Neutrophil (primary cell): ENCODE data around the gene CCL26.

Experiments
- H3K27ac ChIP-seq: fragments of 200-600 bp; sonication (generic); 2 replicates; pipeline ENCODE4 v1.5.1; 2016; ENCODE audit warnings: mild to moderate bottlenecking, moderate library complexity
- H3K27me3 ChIP-seq: fragments of 200-600 bp; sonication (generic); 2 replicates; pipeline ENCODE4 v1.6.0; 2016; ENCODE audit warnings: mild to moderate bottlenecking
- H3K36me3 ChIP-seq: fragments of 200-600 bp; sonication (generic); 2 replicates; pipeline ENCODE4 v1.5.1; 2017
- H3K4me1 ChIP-seq, 2 experiments: fragments of 200-600 bp in 1 of 2; sonication (generic) in 1 of 2; 1 replicate in 1 of 2; 2 replicates in 1 of 2; pipeline versions ENCODE4 v1.5.1 to v1.6.1; 2013 to 2016; ENCODE audit warnings: low read depth in 1 of 2, low read length in 1 of 2, mild to moderate bottlenecking in 1 of 2, moderate library complexity in 1 of 2; ENCODE audit not compliant: control insufficient read depth in 1 of 2, insufficient read depth in 1 of 2
- H3K4me3 ChIP-seq, 2 experiments: fragments of 200-600 bp in 1 of 2; sonication (generic) in 1 of 2; 1 replicate in 1 of 2; 2 replicates in 1 of 2; pipeline ENCODE4 v1.5.1; 2013 to 2016; ENCODE audit warnings: low read depth in 1 of 2, low read length in 1 of 2, mild to moderate bottlenecking in 1 of 2, moderate library complexity in 1 of 2
- H3K9me3 ChIP-seq: fragments of 200-600 bp; sonication (generic); 2 replicates; pipeline ENCODE4 v1.5.1; 2016
- CTCF ChIP-seq: fragments of 200-600 bp; sonication (generic); IDR thresholded peaks from 2 replicates; pipeline ENCODE4 v1.5.1; 2016; ENCODE audit warnings: antibody characterized with exemption

The CCL26 gene

DNA sequence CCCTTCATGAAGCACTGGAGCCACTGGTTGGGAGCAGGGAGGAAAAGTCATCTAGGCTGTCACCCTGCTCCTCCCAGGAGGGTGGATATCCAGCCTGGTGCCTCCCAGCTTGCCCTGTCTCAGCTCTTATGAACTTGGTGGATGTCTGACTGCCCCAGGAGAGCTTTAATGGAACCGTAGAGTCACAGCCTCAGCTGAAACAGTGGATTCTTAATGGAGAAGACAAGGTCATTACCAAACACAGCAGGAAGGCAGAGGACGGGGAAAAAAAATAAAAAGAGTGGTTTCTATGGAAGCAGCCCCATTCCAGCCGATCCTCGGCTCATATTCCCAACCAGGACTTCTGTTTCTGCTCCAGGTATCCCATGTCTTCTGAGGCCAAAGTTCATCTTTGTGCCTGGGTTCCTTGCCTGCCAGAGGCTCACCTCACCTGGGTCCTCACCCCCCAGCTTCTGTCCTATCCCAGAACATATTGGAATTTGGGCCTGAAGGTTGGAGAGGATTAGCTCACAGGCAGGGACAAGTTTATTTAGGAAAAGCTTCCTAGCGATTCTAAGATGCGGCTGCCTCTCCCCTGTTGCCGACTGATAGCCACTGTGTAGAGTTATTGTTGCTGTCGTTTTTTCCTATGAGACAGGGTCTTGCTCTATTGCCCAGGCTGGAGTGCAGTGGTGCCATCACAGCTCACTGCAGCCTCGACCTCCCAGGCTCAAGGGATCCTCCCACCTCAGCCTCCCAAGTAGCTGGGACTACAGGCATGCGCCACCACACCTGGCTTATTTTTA, 15.6 kb downstream of the CCL26 start:
- Histone ChIP-seq H3K27ac (no peak overlapping the region), H3K27me3 (no peaks in the 10 kb centered on the region), H3K4me1 (no peaks in the 10 kb centered on the region), H3K36me3 (no peaks in the 10 kb centered on the region), H3K4me3 (no peak overlapping the region), H3K9me3 (no peaks in the 10 kb centered on the region)
- no peak for TF ChIP-seq CTCF

DNA sequence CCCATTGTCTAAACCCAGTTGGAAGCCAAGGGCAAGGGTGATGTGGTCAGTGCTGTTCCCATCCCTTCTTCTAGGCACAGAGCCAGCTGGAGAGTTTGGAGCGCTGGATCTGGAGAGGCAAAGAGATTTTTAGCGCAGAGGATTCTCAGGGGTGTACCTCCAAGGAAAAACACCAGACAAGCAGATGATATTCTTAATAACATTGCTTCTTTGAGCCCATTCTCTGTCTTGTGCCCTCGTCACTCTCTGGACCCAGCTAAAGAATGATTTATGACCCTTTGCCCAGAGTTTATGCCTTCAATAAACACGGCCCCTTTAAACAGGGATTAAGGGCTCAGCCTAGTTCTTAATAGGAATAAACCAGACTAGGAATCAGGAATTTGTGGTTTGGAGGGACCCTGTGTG, 28.6 kb downstream of the CCL26 start:
- no peaks in the 10 kb centered on the region for H3K9me3 ChIP-seq
- H3K4me1 ChIP-seq, result peaks cover 27 to 28% of the 10 kb centered on the region in 2 experiments
- no peak for TF ChIP-seq CTCF
- no peak overlapping the region for H3K27ac ChIP-seq
- no peak overlapping the region for H3K4me3 ChIP-seq
- no peaks in the 10 kb centered on the region for H3K36me3 ChIP-seq
- H3K27me3 ChIP-seq, result no peaks in the 10 kb centered on the region

GRCh38 chr7:75740846-75741497, 31.0 kb downstream of the CCL26 start:
- Histone ChIP-seq H3K27me3 (peaks cover 20% of the 10 kb centered on the region), H3K36me3 (no peaks in the 10 kb centered on the region), H3K4me3 (no peak overlapping the region), H3K9me3 (no peaks in the 10 kb centered on the region), H3K27ac (no peak overlapping the region), H3K4me1 (peaks cover 34% of the 10 kb centered on the region in 2 experiments)
- no peak for TF ChIP-seq CTCF

DNA sequence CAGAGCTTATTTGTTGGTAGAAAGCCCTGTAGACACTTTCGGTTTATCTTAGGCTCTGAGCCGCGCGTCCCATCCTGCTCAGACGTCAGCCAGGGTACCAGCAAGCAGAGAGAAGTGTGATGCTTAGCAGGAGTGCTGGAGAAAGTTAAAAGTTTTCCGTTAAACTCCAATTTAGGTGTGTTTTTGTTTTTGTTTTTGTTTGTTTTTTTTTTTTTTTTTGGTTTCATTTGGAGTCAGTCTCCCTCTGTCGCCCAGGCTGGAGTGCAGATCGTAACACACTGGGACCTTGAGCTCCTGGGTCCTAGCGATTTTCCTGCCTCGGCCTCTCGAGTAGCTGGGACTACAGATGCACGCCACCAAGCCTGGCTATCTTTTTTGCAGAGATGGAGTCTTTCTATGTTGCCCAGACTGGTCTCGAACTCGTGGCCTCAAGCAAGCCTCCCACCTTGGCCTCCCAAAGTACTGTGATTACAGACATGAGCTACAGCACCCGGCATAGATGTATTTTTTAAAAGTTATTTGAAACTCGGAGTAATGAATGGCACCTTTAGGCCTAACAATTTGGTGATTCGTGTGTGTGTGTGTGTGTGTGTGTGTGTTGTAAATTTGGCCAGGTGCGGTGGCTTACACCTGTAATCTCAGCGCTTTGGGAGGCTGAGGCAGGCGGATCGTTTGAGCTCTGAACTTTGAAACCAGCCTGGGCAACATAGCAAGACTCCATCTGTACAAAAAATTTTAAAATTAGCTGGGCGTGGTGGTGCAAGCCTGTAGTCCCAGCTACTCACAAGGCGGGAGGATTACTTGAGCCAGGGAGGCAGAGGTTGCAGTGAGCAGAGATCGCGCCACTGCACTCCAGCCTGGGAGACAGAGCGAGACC, 32.0 kb downstream of the CCL26 start:
- Histone ChIP-seq H3K4me3 (peak overlapping the region; percentile 91 to 95), H3K27ac (peak overlapping the region; percentile 74), H3K27me3 (peaks cover 20% of the 10 kb centered on the region), H3K36me3 (no peaks in the 10 kb centered on the region), H3K9me3 (no peaks in the 10 kb centered on the region), H3K4me1 (peaks cover 34% of the 10 kb centered on the region in 2 experiments)
- no peak for TF ChIP-seq CTCF

- H3K36me3 ChIP-seq, result no peaks in the 10 kb centered on the region
- peaks cover 34% of the 10 kb centered on the region in 2 experiments for H3K4me1 ChIP-seq
- H3K27ac ChIP-seq, result peak overlapping the region; percentile 74
- peak overlapping the region; percentile 91 to 95 for H3K4me3 ChIP-seq
- no peaks in the 10 kb centered on the region for H3K9me3 ChIP-seq
- TF ChIP-seq CTCF, result peak; percentile 51
- peaks cover 20% of the 10 kb centered on the region for H3K27me3 ChIP-seq
Measured at GRCh38 chr7:75738975-75739795, 32.8 kb downstream of the CCL26 start.
